Stimulated activated CD4-positive, alpha-beta T cell treated with anti-CD3 and anti-CD28 coated beads, Interleukin-4, amount 100 ng/mL, for 4 hours (primary cell): ENCODE results near the gene CUTC.
"Not testable (repeated sequence)": the region's sequence is repeated elsewhere in the genome, so short reads cannot be mapped to it uniquely, and the experiment has no call there.

Source experiments
- DNase-seq, 2 experiments: peaks; one replicate each; pipeline ENCODE4 v3.0.0-alpha.2; 2020

The CUTC gene

DNA sequence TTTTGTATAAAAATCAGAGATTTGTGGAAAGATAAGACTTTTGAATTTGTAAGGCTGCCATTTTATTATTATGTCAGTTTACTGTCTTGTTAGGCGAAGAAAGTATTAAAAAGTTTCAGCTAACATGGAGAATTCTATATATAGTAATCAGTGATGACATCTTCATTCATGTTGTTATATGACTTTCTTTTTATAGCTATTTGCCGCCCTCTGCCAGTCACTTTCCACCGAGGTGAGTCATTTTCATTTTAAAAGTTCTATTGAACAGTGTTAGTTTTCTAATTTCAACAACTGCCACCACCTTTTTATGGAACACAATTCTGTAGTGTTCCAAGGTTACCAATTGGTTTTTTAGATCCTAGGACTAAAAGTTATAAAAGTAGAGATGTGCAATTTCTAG, 11.8 kb downstream of the CUTC start:
- DNase-seq = no peak

DNA sequence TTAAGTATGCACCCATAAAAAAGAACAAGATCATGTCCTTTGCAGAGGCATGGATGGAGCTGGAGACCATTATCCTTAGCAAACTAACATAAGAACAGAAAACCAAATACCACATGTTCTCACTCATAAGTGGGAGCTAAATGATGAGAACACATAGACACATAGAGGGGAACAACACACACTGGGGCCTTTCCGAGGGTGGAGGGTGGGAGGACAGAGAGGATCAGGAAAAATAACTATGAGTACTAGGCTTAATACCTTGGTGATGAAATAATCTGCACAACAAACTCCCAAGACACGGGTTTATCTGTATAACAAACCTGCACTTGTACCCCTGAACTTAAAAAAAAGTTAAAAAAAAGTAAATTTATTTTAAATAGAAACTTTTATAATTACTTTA, 14.1 kb downstream of the CUTC start:
- not testable (repeated sequence) for DNase-seq

DNA sequence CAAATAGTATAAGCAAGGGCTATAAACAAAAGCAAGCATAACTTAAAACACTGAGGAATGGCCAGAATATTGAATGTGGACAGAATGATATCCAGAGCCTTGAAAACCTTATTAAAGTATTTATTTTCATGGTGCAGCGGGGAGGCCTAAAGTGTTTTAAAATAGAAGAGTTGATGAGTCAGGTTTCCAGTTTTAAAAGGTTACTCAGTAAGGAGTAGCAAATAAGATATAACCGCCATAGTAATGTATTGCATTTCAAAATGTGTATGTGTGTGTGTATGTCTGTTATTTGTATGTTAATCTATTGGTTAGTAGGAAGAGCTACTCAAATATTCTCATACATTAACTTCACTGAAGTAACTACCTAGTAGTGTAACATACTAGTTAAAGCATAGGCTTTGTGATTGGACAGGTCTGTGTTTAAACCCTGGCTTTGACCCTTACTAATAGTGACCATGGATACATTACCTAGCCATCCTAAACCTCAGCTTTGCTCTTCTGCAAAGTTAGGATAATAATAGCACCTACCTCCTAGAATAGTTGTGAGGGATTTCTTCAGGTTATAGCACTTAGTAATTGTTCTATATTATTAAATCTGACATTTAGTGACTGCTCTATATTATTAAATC, 16.9 kb downstream of the CUTC start:
- no peak for DNase-seq

DNA sequence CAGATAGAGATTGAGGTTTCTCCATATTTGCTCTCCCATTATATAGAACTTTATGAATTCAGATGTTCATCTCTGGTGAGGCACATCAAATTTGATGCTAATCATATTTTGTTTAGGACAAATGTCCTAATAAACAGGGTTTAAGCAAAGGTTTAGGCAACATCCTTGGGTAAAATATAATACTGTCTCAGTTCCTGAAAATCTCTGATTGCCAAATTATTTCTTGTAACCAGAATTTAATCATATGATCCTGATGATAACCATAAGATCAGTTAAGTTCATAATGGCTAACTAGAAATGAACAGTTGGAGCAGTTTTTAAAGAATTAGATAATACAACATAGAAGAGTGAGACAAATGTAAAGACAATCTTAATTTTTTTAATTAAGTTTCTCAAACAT, 18.6 kb downstream of the CUTC start:
- no peak for DNase-seq

DNA sequence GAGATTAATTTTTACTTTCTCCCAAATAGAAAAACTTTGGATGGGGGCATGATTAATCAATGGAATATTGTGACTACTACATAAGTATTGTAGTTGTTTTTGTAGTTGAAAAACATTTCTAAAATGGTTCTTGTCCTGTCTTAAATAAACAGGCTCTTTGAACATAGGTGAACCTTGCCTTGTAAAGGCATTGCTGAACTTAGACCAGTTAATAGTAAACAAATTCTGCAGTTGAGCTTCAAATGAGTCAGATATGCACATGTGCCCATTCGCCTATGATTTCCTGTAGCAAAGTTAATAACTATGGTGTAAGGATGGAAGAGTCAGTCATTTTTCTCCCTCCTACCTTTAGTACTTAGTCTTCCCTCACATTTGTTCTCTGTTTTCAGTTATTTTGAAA, 22.6 kb downstream of the CUTC start:
- DNase-seq = no peak

DNA sequence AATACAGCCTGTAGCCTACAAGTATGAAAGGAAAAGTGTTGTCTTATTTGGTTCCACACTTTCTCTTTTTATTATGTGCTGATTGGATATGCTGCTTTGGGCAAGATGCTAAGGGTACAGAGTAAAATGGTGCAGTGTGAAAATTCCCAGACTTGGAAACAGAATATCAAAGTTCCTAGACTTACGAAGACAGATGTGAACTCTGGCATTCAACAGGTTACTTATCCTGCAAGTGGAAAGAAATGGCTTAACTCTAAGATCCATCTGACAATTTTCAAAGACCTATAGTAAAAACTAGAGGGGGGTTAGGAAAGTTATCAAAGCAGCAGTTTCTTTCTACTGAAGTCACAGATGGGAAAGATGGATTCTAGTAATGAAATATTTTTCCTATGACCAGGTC, 24.1 kb downstream of the CUTC start:
- DNase-seq = no peak

DNA sequence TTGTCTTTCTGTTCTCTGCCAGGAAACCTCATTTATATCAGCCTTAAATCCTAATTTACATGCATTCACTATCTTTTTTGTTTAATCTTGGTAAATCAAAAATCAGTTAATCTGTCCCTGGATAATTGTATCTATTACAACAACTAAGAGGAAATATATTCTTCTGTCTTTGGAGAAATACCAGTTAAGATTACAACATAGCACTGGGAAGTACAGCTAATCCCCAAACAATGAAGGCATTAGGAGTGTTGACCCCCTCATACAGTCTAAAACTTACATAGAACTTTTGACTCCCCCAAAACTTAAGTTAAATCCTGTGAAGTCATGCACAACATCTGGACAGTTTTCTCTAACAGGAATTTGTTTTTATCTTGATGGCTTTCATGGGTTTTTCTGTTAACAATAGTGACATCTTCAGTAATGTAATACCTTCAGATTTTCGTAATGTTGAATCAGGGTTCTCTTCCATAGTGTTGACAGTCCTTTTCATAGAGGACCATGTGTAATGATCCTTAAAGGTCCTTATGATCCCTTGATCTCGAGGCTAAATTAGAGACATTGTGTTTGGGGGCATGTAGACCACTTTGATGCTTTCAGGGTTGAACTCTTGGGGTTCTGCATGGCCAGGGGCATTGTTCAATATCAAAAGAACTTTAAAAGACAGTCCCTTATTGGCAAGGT, 26.3 kb downstream of the CUTC start:
- DNase-seq = no peak

DNA sequence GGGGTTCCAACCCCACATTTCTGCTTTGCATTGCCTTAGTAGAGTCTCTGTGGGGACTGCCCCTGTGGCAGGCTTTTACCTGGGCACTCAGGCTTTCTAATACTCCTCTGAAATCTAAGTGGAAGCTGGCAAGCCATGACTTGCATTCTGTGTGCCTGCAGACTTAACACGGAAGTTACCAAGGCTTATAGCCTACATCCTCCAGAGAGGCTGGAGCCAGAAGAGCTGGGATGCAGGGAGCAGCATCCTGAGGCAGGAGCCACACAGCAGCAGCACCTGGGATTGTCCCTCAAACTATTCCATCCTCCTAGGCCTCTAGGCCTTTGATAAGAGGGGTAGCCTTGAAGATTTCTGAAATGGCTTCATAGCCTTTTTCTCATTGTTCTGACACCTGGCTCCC, 28.3 kb downstream of the CUTC start:
- DNase-seq = no peak

DNA sequence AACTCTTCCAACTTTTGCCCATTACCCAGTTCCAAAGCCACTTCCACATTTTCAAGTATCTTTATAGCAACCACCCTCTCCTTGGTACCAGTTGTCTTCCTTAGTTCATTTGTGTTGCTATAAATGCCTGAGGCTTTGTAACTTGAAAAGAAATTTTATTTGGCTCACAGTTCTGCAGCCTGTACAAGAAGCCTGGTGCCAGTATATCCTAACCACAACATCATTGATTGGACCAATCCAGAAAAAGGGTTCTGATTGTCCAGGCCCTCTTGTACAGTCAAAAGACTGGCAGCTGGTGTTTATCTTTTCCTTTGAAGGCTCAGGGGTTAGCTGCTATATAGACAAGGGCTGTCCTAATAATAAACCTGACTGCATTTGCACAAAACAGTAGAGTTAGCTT, 29.3 kb downstream of the CUTC start:
- no peak for DNase-seq

DNA sequence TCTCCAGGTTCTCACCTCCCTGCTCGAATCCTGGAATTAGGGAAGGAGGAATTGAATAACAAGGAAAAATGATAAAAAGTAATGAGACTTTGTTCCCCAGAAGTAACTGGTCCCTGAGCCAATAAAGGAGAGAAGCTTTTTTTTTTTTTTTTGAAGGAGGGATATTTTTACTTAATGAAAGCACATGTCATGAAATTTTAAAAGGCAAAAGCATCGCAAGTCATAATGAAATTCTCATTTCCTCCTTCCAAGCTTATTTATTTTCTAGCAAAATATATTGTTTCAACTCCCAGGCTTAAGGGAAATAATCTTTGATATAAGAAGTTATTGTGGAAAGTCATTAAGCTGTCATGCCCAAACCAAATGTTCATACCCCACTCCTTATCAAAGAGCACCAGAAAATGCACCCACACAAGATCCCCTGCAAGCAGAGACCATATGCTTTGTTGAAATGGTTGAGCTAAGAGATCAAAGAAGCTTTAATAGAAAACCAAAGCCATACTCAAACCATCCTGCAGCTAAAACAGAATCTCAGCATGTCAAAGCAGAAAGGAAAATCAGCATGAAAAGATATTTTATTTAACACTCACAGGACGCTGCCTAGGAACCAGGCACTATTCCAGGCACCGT, 33.8 kb downstream of the CUTC start:
- no peak for DNase-seq

DNA sequence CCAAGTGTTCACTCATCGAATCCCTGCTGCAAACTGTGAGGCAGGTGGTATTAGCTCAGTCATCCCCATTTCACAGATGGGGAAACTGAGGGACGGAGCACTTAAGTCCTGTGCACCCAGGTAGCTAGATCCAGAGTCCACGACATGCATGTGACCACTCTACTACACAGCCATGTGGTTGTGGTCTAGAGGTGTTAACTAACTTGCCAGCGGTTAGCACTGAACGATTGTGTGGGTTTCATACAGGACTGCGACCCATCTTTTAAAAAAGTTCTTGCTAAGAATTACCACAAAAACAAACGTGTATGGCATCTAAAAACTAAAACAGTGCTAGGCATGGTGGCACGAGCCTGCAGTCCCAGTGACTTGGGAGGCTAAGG, 34.3 kb downstream of the CUTC start:
- no peak for DNase-seq

DNA sequence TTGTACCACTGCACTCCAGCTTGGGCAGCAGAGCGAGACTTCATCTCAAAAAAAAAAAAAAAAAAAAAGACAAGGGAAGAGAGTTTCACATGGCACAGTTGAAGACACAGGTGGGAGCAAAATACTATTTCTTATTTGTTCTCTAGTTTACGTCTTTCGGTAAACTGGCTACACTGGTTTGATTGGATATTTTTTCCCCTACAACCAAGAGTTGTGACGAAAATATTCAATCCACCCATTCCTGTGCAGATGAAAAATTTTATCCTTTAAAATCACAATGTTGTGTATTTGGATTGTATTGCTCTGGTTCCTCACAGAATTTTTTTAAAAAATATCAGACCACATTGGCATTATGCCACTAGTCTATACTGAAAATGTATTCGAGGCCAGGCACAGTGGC, 35.9 kb downstream of the CUTC start:
- DNase-seq = no peak

DNA sequence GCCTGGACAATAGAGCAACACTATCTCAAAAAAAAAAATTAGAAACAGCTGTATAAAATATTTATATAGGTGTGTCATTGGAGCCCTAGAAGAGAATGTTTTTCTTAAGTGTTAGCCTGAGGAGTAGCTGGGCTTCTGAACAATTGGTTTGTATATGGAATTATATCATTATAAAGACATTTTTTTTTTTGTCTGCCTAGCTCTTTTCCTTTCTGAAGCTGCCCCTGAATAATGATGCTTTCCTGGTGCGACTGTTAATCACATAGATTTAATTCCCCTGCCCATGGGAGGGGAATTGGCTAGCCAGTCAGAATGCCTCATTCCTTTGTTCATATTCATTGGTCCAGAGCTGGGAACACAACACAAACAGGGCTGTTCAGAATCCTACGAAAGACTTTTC, 36.5 kb downstream of the CUTC start:
- DNase-seq = no peak

DNA sequence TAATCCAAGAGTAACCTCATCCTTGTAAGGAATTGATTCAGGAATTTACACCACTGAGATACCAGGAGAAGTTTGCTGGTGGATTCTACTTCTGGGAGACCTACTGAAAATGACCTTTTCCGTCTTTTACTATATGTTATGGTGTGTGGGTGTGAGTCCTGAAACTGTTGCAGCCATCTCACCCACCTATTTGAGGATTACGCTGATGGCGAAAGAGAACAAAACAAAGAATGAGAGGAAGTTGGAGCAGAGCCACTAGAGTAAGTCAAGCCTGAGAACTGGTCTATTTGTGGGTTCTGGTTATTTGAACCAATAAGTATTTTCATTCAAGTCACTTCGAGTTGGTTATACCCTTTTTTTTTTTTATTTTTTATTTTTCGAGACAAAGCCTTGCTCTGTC, 37.7 kb downstream of the CUTC start:
- no peak for DNase-seq

DNA sequence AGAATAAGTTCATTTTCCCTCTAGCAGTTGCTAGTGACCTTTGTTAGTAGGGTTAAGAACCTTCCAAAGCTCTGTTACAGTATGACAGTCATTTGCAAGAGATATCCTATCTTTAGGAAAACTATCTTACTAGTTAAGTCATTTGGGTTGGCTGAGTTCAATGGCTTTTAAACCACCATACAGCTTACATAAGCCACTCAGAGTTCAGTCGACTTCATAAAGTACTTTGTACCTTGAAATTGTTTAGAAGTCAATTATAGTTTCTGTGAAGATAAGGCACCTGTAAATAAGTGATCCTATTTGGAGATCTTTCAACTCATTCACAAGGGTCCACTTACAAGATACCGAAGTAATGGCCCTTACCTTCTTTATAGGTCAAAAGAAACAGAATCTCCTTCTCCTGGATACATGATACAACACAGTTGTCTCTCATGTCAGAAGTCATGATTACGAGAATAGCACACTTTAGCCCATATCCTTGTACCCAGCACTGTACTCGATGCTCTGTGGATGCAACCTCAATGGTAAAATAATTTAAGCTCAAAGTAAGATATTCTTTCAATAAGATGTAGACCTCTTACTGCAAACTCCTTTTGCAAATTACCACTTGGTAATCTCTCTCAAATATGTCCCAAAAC, 38.5 kb downstream of the CUTC start:
- no peak for DNase-seq

DNA sequence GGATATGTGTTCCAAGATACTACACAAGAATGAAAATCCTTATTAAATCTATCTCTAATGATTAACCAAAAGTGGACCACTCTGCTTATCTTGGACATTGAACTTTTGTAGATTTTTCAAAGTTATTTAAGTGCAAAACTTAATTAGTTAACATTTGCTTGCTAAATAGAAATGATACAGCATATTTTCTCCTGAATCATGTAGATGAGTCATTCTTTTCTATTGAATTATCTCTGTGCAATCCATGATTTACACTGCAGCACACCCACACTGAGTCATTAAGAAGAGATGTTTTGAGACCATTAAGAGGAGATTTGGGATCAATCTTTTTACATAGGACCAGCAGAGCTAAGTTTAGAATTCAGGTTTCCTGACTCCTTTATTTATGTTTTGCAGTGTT, 43.8 kb downstream of the CUTC start:
- no peak for DNase-seq

DNA sequence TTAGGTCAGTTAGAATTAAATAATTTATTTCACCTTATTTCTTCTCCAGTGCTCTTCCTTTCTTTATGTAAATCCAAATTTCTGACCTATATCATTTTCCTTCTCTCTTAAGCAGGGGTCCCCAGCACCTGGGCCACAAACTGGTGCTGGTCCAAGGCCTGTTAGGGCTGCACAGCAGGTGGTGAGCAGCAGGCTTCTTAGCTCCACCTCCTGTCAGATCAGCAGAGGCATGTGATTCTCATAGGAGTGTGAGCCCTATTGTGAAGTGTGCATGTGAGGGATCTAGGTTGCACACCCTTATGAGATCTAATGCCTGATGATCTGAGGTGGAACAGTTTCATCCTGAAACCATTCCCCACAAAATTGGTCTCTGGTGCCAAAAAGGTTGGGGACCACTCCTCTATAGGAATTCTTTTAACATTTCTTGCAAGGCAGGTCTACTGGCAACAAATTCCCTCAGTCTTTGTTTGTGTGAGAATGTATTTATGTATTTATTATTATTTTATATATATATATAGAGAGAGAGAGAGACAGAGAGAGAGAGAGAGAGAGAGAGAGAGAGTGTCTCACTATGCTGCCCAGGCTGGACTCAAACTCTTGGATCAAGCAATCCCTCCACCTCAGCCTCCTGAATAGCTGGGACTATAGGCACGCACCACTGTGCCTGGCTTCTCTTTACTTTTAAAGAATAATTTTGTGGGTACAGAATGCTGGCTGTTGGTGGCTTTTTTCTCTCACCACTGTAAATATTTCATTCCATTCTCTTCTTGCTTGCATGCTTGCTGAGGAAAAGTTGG, 46.1 kb downstream of the CUTC start:
- no peak for DNase-seq

DNA sequence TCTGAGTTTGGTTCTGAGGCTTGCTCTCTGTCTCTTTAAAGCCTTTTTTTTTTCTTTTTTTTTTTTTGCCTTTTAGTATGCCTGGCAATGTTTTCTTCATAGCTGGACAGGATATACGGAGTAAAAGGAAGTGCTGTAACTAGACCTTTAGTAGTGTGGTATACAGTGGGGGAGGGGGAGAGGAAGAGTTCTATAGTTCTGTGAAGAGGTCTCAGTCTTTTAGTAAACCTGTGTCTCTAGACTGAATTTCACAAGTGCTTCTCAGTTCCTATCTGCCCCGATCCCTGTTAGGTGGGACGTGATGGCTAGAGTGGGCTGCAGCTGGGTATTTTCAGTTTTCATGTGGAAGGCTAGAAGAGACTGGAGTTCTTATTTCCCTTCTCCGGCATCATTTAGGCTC, 47.3 kb downstream of the CUTC start:
- no peak for DNase-seq

DNA sequence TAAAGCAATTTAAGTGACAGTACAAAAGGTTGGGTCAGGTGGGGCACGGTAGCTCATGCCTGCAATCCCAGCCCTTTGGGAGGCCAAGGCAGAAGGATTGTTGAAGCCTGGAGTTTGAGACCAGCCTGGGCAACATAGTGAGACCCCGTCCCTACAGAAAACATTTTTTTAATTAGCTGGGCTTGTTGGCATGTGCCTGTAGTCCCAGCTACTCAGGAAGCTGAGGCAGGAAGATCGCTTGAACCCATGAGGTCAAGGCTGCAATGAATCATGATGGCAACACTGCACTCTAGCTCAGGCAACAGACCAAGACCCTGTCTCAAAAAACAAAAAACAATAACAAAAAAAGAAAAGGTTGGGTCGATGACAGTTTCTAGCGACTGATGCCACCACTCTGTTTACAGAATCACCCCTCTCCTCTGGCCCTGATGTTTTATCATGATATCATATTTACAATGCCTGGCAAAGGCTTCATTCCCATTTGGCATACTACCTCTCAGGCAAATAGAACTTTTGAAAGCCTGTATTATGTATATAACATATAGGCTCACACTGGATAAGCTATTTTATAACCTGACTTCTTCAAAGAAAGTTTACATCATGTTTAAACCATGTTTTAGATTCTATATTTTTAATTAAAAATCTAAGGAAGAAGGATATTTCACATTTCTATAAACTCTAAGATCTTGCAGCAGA, 49.8 kb downstream of the CUTC start:
- no peak for DNase-seq

DNA sequence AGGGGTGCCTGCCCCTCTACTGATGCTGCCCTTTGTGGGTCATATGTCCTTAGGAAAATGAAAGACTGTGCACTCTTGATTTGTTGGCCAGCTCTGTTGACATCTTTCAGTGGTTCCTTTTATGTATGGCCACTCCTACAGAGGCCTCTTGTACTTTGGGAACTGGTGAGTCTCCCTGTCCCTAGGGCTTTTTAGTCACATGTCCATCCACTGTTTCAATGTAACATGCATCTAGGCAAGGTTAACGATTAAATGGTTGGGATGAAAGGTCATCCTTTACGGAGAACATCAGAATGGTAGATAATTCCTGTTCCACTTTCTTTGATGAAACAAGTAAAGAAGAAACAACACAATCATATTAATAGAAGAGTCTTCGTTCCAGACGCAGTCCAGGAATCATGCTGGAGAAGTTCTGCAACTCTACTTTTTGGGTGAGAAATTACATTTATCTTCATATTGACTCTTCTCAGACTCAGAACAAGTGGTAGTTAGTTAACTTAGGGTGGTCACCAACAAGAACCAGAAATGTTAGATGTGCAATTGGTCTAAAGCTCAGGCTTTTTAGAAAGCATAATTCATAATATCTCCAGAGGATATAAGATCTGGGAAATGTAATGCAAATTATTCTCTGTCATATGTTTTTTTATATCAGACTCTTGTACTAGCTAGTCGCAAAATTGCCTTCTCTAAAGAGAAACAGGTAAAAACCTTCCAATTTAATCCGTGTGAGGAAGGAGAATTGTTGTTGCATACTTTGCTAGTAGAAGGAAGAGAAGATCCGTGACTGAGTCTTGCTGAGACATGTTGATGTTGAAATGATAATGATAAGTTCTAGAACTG, 50.6 kb downstream of the CUTC start, which contains the start of gene ABCC2:
TSS of gene ABCC2 (plus strand) at position 194 of the 840 bp plus-strand sequence. CDS start at position 399, 205 bp downstream.
- DNase-seq = no peak

DNA sequence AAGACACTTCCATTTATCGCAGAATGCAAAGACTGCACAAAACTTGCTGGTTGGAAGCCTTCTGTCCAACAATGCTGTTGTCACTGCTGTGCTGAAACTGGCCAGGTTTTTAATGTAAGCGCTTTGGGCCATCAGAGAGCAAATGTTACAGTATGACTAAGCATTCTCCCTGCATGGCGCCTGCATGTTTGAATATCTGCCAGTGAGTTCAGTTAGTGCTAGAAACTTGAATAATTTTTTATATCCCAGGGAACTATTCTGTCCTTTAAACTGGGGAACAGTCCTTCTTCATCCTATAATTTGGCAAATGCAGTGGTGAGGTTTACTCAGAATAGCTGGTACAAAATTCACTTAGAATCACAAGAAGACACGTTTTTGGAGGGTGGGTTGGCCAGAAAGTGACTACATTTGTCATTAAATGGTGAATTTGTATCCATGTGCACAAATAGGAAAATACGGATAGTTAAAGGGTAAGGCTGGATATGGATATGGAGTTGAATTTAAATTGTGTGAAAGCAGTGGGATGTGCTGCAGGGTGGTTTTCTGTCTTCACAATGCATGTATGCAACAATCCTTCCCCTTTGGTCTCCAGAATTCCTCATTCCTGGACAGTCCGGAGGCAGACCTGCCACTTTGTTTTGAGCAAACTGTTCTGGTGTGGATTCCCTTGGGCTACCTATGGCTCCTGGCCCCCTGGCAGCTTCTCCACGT, 52.1 kb downstream of the CUTC start:
- DNase-seq = no peak
